Globus pallidus (tissue), 1 donor: ENCODE data around the gene CDC14C.

Source experiments
- DNase-seq: peaks from one replicate; pipeline ENCODE4 v3.0.0-alpha.2; 2015; ENCODE audit warnings: low spot score

The CDC14C gene

DNA sequence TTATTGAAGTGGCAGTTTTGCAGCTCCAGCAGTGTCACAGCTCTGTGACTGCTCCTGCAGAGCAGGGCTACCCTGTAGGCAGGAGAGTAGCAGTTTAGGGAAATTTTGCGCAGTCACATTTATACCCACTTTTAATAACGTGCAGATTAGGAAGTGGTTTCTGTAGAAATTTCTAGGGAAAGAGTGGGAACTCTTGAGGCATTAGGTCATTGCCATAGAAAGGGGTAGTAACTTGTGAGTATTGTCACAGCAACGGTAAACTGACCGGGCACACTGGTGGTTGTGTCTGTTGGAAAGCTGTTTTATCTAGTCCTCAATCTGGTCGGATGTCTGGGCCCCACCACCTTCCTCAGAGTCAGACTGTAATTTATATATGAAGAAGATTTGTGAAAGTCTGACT is 51.9 kb downstream of the CDC14C start:
- DNase-seq = no peak

DNA sequence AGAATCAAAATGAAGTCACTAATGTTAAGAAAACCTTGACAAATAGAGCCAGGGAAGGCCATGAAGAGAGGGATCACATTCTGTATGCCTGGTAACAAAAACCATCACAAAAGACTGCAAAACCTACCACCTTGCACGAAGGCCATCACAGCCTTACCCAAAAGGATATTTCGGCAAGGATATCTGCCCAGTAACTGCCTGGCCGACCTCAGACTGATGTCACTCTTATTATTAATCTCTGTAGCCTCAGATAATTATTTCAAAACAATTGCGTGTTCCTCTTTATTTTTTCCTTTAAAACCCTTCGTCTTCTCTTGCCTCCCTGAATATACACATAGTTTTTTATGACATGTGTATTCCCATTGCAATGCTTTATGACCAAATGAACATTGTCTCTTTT is 52.5 kb downstream of the CDC14C start:
- no peak for DNase-seq
